ENCODE results near the gene AOPEP. TPM values are rescaled to one million over a fixed set of nuclear protein-coding genes. Genes with fewer than 3 reads are reported as not detected.

Gene AOPEP
- total and polyA plus RNA-seq, 9 of the 15 experiments (the other 6 are each of a cell fraction or from before 2014, with no cell fraction given), result 4.5 to 19.3 (median 13.5) TPM

DNA sequence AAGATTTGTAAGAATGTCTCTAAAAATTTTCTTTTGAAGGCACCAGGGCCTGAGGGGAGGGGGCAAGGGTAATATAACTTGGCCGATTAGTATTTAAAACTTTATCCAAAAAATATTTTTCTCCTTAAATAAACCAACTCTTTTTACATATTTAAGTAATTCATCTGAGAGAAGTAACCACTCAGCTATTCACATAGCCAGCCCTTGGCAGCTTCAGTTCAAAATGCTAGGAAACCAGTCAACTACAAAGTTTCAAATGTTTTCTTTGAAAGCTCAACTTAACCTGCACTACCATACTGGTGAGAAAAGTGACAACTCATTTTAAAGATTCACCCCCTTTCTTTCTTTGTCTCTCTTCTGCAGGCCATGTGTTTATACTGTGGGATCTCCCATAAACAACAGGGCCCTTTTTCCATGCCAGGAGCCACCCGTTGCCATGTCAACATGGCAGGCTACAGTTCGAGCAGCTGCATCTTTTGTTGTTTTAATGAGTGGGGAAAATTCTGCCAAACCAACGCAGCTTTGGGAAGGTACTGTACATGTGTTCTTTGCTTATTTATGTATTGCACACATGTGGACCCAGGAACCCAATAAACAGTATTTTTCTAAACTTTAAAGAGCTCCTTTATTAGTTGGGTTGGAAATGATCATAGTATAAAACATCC is 46.3 kb downstream of the AOPEP start:
- Histone ChIP-seq H3K27ac (ENCODE audit: extremely low read depth, low read depth, low read length) (peak overlapping the region; percentile 36; the same call in 1 of the 3 replicates), H3K27me3 (ENCODE audit: control insufficient read depth in 2 of 2, insufficient read depth in 2 of 2, low read length in 2 of 2) (no peaks in the 10 kb centered on the region), H2AFZ (ENCODE audit: low read depth, low read length) (no peak overlapping the region), H3K4me1 (replicated peaks in 1 of 2; ENCODE audit: control insufficient read depth in 2 of 2, insufficient read depth in 2 of 2, low read length in 2 of 2) (peaks cover 0 to 15% of the 10 kb centered on the region in 2 experiments; a peak in 4 of 5 replicates), H3K4me2 (ENCODE audit: insufficient read depth, low read length) (no peak overlapping the region), H3K4me3 (no peak overlapping the region), H3K9me3 (replicated peaks; ENCODE audit: control insufficient read depth, insufficient read depth, low read depth, low read length) (no peaks in the 10 kb centered on the region), H3K36me3 (ENCODE audit: control insufficient read depth, insufficient read depth, low read length) (no peaks in the 10 kb centered on the region), H3K9me1 (ENCODE audit: control insufficient read depth, insufficient read depth, low read length) (no peaks in the 10 kb centered on the region), H3K9ac (ENCODE audit: insufficient read depth in 1 of 2, low read depth in 2 of 2, low read length in 2 of 2) (no peak overlapping the region), H3K79me2 (ENCODE audit: control insufficient read depth, insufficient read depth, low read length) (no peaks in the 10 kb centered on the region; the same call in 2 of the 3 replicates), H4K20me1 (replicated peaks; ENCODE audit: control insufficient read depth, insufficient read depth, low read length) (no peaks in the 10 kb centered on the region)
- intact Hi-C loops (cut with micrococcal nuclease) (no loop called here), in situ Hi-C loops (cut with MboI) (no loop called here)
- WGBS (ENCODE audit: insufficient coverage, low coverage, missing lambda C conversion rate), result 78% methylated on average over 4 of the region's 4 CpGs
- no TSS peak for BruUV-seq (replicated peaks)
- ATAC-seq, result no peak
- TF ChIP-seq ZZZ3 (IDR thresholded peaks at IDR 0.05) (no peak), RFX1 (IDR thresholded peaks at IDR 0.05) (peak; percentile 38)
- CTCF ChIA-PET (ENCODE audit: low intra/inter-chr PET ratio), result no interaction called here
- FAIRE-seq, result no peak
- DNase-seq (ENCODE audit: extremely low read depth in 1 of 4, low spot score in 3 of 4), result no peak
- POLR2A ChIA-PET, result interaction anchor here (0.6 to 2.2 kb wide), 2 partner anchors 13 to 691 kb away, joined by 3 to 4 read pairs; no protein-coding TSS in a partner anchor

- Histone ChIP-seq H3K4me1 (replicated peaks in 1 of 2; ENCODE audit: control insufficient read depth in 2 of 2, insufficient read depth in 2 of 2, low read length in 2 of 2) (peaks cover 0 to 15% of the 10 kb centered on the region in 2 experiments; a peak in 4 of 5 replicates), H3K36me3 (ENCODE audit: control insufficient read depth, insufficient read depth, low read length) (no peaks in the 10 kb centered on the region), H3K4me2 (ENCODE audit: insufficient read depth, low read length) (no peak overlapping the region), H3K4me3 (no peak overlapping the region), H3K9me3 (replicated peaks; ENCODE audit: control insufficient read depth, insufficient read depth, low read depth, low read length) (no peaks in the 10 kb centered on the region), H3K9ac (ENCODE audit: insufficient read depth in 1 of 2, low read depth in 2 of 2, low read length in 2 of 2) (no peak overlapping the region), H2AFZ (ENCODE audit: low read depth, low read length) (no peak overlapping the region), H3K27me3 (ENCODE audit: control insufficient read depth in 2 of 2, insufficient read depth in 2 of 2, low read length in 2 of 2) (no peaks in the 10 kb centered on the region), H3K79me2 (ENCODE audit: control insufficient read depth, insufficient read depth, low read length) (no peaks in the 10 kb centered on the region; the same call in 2 of the 3 replicates), H3K9me1 (ENCODE audit: control insufficient read depth, insufficient read depth, low read length) (no peaks in the 10 kb centered on the region), H3K27ac (ENCODE audit: extremely low read depth, low read depth, low read length) (no peak overlapping the region), H4K20me1 (replicated peaks; ENCODE audit: control insufficient read depth, insufficient read depth, low read length) (no peaks in the 10 kb centered on the region)
- in situ Hi-C loops (cut with MboI) (no loop called here), intact Hi-C loops (cut with micrococcal nuclease) (no loop called here)
- ChIA-PET CTCF (ENCODE audit: low intra/inter-chr PET ratio) (no interaction called here), POLR2A (no interaction called here)
- TF ChIP-seq KAT2B (IDR thresholded peaks at IDR 0.05; ENCODE audit: low read depth, low read length) (no peak), RNF2 (IDR thresholded peaks at IDR 0.05) (no peak), ZNF311 (CRISPR knock-in tag; IDR thresholded peaks at IDR 0.05) (no peak), MBD2 (IDR thresholded peaks at IDR 0.05; ENCODE audit: borderline replicate concordance, low read depth) (no peak), LEF1 (IDR thresholded peaks at IDR 0.05) (no peak), GATA2 (CRISPR knock-in tag; IDR thresholded peaks at IDR 0.05) (no peak), ATF1 (CRISPR knock-in tag; IDR thresholded peaks at IDR 0.05) (no peak), ATF1 (tag; IDR thresholded peaks at IDR 0.05) (no peak)
- WGBS (ENCODE audit: insufficient coverage, low coverage, missing lambda C conversion rate), result 89% methylated on average over 5 of the region's 5 CpGs
- no TSS peak for BruUV-seq (replicated peaks)
- ATAC-seq (no peak), DNase-seq (ENCODE audit: extremely low read depth in 1 of 4, low spot score in 3 of 4) (no peak), FAIRE-seq (no peak)
Observed at GRCh38 chr9:94773655-94774054, 47.2 kb downstream of the AOPEP start.

Data from K562 (cell line).